ENCODE measurements around the gene HDGF.
"Not testable (repeated sequence)": the region's sequence is repeated elsewhere in the genome, so short reads cannot be mapped to it uniquely, and the experiment has no call there.

Gene HDGF

GRCh38 chr1:156767879-156768604 lies 16.6 kb upstream of the HDGF start:
- in situ Hi-C loops (cut with MboI; ENCODE audit: low pct_unique_long_range_greater_than_20kb, low sequenced_read_pairs), result no loop called here
- DNase-seq, result peak; percentile 36

- in situ Hi-C loops (cut with MboI; ENCODE audit: low pct_unique_long_range_greater_than_20kb, low sequenced_read_pairs), result no loop called here
- peak; percentile 100 for DNase-seq
Observed at GRCh38 chr1:156767101-156767878, 15.8 kb upstream of the HDGF start, which contains the start of gene PRCC. Gene PRCC, plus strand, starts transcription at chr1:156767535. Its CDS starts 237 bp downstream, at chr1:156767772.

- no peak for DNase-seq
- in situ Hi-C loops (cut with MboI; ENCODE audit: low pct_unique_long_range_greater_than_20kb, low sequenced_read_pairs), result no loop called here
Observed at GRCh38 chr1:156766298-156767100, 15.0 kb upstream of the HDGF start.

GRCh38 chr1:156765666-156766065 lies 14.2 kb upstream of the HDGF start:
- in situ Hi-C loops (cut with MboI; ENCODE audit: low pct_unique_long_range_greater_than_20kb, low sequenced_read_pairs), result no loop called here
- DNase-seq, result no peak

GRCh38 chr1:156765136-156765535 lies 13.7 kb upstream of the HDGF start:
- DNase-seq; in situ Hi-C loops (cut with MboI; ENCODE audit: low pct_unique_long_range_greater_than_20kb, low sequenced_read_pairs): not testable (repeated sequence)

- no peak for DNase-seq
- in situ Hi-C loops (cut with MboI; ENCODE audit: low pct_unique_long_range_greater_than_20kb, low sequenced_read_pairs), result no loop called here
Observed at GRCh38 chr1:156760796-156761104, 9.3 kb upstream of the HDGF start.

GRCh38 chr1:156760092-156760795 lies 8.8 kb upstream of the HDGF start:
- DNase-seq, result no peak
- in situ Hi-C loops (cut with MboI; ENCODE audit: low pct_unique_long_range_greater_than_20kb, low sequenced_read_pairs), result no loop called here

GRCh38 chr1:156757572-156758253 lies 6.2 kb upstream of the HDGF start:
- in situ Hi-C loops (cut with MboI; ENCODE audit: low pct_unique_long_range_greater_than_20kb, low sequenced_read_pairs); DNase-seq: not testable (repeated sequence)

GRCh38 chr1:156756355-156756754 lies 4.9 kb upstream of the HDGF start:
- no peak for DNase-seq
- in situ Hi-C loops (cut with MboI; ENCODE audit: low pct_unique_long_range_greater_than_20kb, low sequenced_read_pairs), result no loop called here

GRCh38 chr1:156755527-156755950 lies 4.1 kb upstream of the HDGF start:
- in situ Hi-C loops (cut with MboI; ENCODE audit: low pct_unique_long_range_greater_than_20kb, low sequenced_read_pairs), result no loop called here
- no peak for DNase-seq

GRCh38 chr1:156754219-156754618 lies 2.7 kb upstream of the HDGF start:
- in situ Hi-C loops (cut with MboI; ENCODE audit: low pct_unique_long_range_greater_than_20kb, low sequenced_read_pairs), result no loop called here
- no peak for DNase-seq

- in situ Hi-C loops (cut with MboI; ENCODE audit: low pct_unique_long_range_greater_than_20kb, low sequenced_read_pairs), result no loop called here
- no peak for DNase-seq
Observed at GRCh38 chr1:156752843-156753482, 1.5 kb upstream of the HDGF start.

- DNase-seq, result peak; percentile 89
- in situ Hi-C loops (cut with MboI; ENCODE audit: low pct_unique_long_range_greater_than_20kb, low sequenced_read_pairs), result no loop called here
Observed at GRCh38 chr1:156751757-156752481, 444 bp upstream of the HDGF start.

- DNase-seq, result no peak
- in situ Hi-C loops (cut with MboI; ENCODE audit: low pct_unique_long_range_greater_than_20kb, low sequenced_read_pairs), result no loop called here
Observed at GRCh38 chr1:156750711-156751450, 594 bp downstream of the HDGF start.

GRCh38 chr1:156750191-156750672 lies 1.2 kb downstream of the HDGF start:
- DNase-seq, result no peak
- in situ Hi-C loops (cut with MboI; ENCODE audit: low pct_unique_long_range_greater_than_20kb, low sequenced_read_pairs), result no loop called here

GRCh38 chr1:156749419-156750118 lies 1.9 kb downstream of the HDGF start:
- in situ Hi-C loops (cut with MboI; ENCODE audit: low pct_unique_long_range_greater_than_20kb, low sequenced_read_pairs), result no loop called here
- no peak for DNase-seq

All from KBM-7 (cell line).